Glomerular endothelial cell (primary cell): ENCODE data around the gene PLK3. TPM values are rescaled to one million over a fixed set of nuclear protein-coding genes. Genes with fewer than 3 reads are reported as not detected.
A peak's percentile ranks its signal among the peaks of the same experiment; 100 is the strongest.
"Not testable (repeated sequence)": the region's sequence is repeated elsewhere in the genome, so short reads cannot be mapped to it uniquely, and the experiment has no call there.

Experiments
- DNase-seq: peaks from one replicate; pipeline ENCODE4 v3.0.0-alpha.2; 2011; ENCODE audit warnings: low read depth, low spot score; ENCODE audit errors: extremely low read depth
- total RNA-seq: library from RNA; depleted of rRNA; stranded (reverse); fragments of >200 nt; gene quantifications from 2 replicates; pipeline ENCODE4 v1.2.3, GENCODE V29; 2015

PLK3 gene
- total RNA-seq, 1 donor from 2014 or later = 56.1 TPM

DNA sequence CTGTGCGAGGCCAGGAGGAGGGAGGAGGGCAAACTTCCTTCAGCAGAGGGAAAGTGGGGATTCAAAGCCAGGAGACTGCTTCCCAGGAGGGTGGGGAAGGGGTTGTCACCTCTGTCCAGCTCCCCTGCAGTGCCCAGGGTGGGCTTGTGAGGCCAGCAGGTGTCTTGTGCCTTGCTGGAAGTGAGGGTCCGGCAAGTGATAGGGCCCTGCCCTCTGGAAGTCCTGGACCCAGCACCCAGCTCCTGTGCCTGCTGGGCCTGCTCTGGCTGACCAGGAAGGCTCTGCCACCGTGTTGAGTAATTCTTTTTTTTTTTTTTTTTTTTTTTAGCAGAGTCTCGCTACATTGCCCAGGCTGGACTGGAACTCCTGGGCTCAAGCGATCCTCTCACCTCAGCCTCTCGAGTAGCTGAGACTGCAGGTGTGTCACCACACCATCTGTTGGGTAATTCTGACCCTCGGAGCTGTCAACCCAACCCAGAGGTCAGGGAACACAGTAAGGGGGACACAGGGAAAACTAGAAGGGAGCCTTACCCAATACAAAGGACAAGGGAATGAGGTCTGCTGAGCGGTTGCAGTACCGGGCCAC, 13.2 kb upstream of the PLK3 start:
- DNase-seq = no peak

GRCh38 chr1:44787506-44787905, 12.7 kb upstream of the PLK3 start:
- DNase-seq = no peak

DNA sequence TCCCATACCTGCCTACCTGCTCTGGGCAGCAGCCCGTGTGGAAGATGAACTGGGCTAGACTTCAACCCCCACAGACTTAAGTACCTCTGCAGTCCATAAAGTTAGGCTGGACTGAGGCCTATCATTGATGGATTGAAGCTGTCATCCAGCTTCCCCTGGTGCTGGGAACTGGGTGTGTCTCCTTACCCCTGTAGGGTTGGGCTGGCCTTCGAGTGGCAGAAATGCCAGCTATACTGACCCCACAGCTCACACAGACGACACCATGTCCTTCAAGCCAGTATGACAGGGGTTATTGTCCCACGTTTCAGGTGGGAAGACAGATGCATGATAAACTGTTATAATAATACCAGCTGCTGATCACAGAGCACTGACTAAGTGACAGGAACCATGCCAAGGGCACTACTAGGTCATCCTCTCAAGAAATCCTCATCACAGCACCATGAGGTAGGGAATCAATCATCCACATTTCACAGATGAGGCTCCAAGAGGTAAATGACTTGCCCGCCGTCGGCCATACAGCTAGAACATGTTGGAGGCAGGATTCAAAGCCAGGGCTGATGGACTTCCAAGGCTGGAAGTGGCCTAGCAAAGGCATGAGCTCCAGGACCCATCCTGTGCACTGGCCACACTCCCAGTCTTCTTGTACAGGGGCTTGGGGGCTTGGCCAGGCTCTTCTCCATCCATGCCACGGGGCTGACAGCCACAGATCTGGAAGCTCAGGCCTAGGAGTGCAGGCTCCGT, 11.9 kb upstream of the PLK3 start, which contains the start of gene BEST4:
Gene BEST4, minus strand, starts transcription at position 51 of the 741 bp plus-strand sequence. CDS start 465 bp downstream, outside the sequence.
- DNase-seq = no peak

DNA sequence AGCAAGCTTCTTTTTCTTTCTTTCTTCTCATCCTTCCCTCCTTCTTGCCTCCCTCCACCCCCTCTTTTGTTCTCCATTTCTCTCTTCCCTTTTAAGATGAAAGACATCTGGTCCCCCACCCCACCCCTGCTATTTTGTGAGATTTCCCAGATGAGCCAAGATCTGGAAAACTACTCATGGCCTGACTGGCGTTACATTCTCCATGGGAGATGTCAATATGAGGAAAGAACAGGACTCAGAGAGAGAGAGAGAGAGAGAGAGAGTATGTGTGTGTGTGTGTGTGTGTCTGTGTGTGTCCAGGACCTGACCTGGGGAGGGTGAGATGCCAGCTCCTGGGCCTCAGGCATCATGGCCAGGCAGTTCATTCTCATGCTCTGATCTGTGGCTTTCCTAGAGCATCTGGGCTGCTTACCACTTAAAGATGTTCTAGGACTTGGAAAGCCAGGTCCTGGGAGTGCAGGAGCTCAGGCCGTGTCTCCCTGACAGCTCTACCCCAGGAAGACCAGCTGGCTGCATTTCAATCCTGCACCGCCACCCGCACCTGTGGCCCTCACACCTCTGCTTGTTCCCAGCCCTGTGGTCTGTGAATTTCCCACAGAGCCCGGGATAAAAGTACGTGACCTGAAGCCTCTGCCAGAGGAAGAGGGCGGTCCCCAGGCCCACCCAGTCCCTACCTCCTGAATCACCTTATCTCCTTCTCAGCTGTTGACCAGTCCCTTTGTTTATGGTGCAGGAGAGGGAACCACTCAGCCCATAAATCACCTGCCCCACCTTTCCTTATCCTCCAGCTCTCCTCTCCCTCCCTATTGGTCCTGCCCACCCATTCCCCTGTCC, 9.0 kb upstream of the PLK3 start:
- no peak for DNase-seq

DNA sequence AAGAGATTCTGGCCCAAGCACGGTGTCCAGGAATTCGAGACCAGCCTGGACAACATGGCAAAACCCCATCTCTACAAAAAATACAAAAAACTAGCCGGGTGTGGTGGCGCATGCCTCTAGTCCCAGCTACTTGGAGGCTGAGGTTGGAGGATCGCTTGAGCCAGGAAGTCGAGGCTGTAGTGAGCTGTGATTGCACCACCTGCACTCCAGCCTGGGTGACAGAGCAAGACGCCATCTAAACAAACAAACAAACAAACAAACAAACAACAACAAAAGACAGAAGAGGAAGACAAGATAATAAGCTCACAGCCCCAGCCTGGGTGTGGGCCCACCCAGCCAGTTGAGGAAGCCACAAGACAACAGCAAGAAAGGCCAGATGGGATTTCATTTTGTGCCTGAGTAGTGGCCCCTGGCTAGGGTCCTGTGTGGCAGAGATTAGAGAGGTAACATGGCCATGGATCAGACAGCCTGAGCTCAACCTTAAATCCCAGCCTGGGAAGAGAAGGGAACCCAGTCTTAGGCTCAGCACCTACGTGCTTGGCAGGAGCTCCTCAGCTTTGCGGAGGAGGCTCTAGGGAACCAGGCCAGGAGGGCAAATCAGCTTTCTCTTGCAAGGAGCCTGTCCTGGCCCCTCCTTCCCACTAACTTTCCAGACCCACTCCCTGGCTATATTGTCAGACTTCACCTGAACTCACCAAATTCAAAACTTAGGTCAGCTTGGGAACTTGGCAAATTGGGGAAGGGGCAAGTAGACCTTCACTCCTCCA, 7.3 kb upstream of the PLK3 start:
- DNase-seq = no peak

GRCh38 chr1:44797886-44798285, 2.3 kb upstream of the PLK3 start:
- DNase-seq = not testable (repeated sequence)

DNA sequence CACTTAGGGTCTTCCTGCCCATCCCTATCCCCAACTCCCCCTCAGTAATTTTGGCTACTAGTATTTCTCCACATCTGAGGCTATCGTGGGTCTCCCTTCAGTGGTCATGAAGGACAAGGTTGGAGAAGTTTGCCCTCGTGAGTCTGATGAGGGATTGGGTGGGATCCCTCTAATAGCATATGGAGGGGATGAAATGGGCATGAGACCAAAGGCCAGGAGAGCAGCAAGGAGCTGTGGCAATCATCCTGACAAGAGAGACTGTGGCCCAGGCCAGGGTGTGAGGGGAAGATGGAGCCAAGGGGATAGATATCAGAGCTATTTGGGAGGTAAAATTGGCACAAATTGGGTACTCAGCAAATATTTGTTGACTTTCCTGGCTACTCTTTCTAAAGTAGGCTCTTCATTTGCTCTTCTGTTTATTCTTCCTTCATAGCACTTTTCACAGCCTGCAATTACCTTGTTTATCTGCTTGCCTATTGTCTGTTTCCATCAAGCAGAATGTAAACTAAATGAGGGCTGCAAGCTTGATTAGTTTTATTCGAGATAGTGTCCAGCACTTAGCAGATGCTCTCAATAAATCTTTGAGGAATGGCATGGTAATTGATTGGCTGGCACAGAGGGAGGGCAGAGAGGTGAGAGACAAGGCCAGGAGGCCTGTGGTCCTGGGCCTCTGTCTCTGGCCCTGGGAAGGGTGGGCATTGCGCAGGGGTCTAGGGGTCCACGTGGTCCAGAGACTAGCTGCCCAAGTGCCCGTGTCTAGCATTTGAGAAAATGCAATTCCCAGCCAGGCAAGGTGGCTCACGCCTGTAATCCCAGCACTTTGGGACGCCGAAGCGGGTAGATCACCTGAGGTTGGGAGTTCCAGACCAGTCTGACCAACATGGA, 1.5 kb upstream of the PLK3 start:
- DNase-seq = no peak

- DNase-seq = no peak
Measured at GRCh38 chr1:44801491-44802305, 1.5 kb downstream of the PLK3 start.

- no peak for DNase-seq
Measured at GRCh38 chr1:44802306-44803061, 2.3 kb downstream of the PLK3 start.

- no peak for DNase-seq
Measured at GRCh38 chr1:44803062-44803311, 2.8 kb downstream of the PLK3 start.

- DNase-seq = no peak
Measured at GRCh38 chr1:44803312-44804095, 3.3 kb downstream of the PLK3 start.

DNA sequence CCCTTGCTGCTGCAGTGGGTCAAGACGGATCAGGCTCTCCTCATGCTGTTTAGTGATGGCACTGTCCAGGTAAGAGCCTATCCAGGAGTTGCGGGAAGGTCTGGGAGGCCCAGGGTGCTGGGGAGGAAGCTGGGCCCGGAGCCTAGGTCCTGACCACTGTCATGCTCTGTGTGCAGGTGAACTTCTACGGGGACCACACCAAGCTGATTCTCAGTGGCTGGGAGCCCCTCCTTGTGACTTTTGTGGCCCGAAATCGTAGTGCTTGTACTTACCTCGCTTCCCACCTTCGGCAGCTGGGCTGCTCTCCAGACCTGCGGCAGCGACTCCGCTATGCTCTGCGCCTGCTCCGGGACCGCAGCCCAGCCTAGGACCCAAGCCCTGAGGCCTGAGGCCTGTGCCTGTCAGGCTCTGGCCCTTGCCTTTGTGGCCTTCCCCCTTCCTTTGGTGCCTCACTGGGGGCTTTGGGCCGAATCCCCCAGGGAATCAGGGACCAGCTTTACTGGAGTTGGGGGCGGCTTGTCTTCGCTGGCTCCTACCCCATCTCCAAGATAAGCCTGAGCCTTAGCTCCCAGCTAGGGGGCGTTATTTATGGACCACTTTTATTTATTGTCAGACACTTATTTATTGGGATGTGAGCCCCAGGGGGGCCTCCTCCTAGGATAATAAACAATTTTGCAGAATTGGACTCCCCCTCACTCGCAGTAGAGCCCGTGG, 5.3 kb downstream of the PLK3 start:
- no peak for DNase-seq

DNA sequence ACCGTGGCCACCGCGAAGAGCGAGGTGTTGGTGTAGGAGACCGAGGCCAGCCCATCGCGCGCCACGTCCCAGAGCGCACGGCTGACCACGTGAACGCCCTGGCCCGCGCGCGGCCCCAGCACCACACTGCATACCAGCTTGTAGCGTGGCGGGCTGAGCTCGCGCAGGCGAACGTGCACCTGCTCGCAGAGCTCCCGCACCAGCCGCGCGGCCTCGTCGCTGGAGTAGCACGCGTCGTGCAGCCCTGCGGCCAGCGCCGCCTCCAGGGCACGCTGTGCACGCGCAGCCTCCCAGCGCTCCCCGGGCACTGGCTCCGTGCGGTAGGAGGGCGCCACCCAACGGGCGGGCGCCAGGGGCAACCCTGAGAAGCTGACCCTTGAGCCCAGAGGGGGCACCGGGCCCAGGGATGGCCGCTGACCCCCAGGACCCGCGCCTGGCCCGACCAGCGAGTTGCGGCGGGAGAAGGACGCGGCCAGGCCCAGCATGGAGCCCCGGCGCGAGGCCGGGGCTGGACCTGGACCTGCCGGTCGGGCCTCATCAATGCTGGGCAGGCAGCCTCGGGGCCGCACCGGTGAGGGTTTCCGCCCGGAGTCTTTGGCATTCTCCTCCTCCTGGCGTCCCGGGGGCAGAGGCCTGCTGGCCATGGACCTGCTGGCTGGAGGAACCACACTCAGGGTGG, 6.0 kb downstream of the PLK3 start:
- no peak for DNase-seq

DNA sequence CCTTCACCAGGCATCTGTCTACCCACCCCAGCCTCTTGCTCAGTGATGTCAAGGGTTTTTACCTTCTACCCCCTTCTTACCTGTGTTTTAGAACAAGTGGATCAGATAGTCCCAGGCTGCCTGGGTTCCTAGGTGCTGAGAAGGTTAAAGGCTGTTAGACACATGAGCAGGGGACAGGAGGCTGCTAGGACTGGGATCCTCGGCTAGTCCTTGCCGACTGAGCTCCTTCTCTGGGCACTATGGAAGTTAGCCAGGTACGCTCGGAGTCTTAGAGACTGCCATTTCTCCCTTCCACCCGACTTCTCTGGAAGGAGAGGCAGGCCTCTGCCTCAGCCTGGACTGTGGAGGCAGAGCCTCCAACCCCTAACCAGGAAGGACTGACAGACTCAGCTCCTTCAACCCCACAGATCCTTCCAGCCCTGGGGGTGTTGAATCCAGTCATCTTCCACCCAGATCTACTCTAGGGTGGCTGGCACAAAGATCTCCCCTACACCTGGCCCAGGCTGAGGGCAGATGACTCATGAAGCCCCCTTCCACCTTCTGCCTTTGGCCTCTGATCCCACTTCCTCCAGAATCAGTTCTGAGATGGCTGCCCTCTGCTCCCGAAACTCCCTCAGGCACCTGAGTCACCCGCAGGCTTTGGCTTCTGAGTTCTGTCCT, 6.7 kb downstream of the PLK3 start, which contains the start of gene DYNLT4:
Gene DYNLT4, minus strand, starts transcription at position 648 of the 660 bp plus-strand sequence. CDS start 683 bp downstream, outside the sequence.
- no peak for DNase-seq

DNA sequence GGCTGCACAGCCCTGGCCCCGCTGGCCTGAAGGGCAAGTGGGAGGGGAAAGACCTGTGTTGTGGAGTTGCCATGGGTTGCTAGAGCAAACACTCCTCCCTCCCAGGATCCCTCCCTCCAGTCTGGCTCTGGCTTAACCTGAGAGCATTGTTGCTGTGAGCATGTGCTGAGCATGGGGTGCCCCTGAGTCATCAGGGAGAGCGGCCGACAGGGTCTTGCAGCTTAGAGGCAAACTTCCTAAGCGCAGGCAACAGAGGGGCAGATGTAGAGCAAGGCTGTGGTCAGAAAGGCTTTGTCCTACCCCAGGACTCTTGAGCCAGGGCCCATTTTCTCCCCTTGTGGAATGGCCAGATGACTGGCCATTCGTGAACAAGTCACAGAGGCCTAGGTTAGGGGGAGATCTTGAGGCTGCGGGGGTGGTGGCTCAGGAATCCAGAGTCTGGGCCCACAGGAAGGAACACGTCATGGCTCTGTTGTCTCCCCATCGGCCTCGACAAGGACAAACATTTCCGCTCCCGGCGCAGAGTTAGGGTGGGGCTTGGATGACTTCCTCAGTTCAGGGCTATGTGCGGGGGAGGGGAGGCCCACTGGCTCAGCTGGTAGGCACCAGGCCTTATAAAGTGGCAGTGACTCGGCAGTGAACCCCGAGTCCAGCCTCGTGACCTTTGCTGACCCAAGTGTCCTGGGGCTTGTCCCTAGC, 7.3 kb downstream of the PLK3 start:
- DNase-seq = peak; percentile 99
